OCI-LY7 (cell line): ENCODE data around the gene ATP2A3.

ENCODE experiments used
- EZH2phosphoT487 ChIP-seq: fragments of 200-600 bp; sonication (generic); IDR thresholded peaks from 2 replicates; pipeline ENCODE4 v1.6.1; 2018; ENCODE audit warnings: low read depth, borderline replicate concordance, mild to moderate bottlenecking, mixed run types, antibody characterized with exemption, low read length, moderate library complexity, mixed read lengths
- TF ChIP-seq, protein P1 (sequence below): fragments of 200-600 bp; sonication (generic); conservative IDR thresholded peaks from 2 replicates; pipeline ENCODE4 v1.5.1; 2014; ENCODE audit warnings: mild to moderate bottlenecking, antibody characterized with exemption, low read length, moderate library complexity, mixed read lengths

DNA sequence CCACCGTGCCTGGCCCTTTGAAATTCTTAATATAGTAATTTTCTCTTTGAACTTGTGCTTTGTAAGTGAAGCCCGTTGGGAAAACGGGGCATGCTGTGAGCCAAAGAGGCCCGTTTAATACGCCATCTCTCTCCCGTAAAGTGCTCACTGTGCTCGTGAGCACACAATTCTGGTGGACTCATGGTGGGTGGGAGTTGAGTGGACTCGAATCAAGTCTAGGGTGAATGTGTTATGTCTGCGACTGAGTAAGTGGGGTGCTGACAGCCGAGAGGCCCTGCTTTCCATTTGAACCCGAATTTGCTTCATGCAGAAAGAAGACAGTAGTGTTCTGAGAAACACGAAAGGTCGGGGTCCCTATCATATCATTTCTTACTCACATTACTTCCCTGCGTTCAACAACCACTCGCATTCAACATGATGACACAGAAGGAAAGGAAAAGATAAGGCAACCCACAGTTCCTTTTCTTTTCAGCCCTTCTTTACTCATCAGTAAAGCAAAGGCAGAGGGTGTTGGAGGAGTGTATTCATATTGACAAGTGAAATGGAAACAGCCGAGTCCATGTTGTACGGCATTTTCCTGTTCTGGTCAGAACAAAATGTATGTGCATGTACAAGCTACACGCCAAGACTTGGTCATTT, 4.8 kb upstream of the ATP2A3 start:
- TF ChIP-seq, protein P1, sequence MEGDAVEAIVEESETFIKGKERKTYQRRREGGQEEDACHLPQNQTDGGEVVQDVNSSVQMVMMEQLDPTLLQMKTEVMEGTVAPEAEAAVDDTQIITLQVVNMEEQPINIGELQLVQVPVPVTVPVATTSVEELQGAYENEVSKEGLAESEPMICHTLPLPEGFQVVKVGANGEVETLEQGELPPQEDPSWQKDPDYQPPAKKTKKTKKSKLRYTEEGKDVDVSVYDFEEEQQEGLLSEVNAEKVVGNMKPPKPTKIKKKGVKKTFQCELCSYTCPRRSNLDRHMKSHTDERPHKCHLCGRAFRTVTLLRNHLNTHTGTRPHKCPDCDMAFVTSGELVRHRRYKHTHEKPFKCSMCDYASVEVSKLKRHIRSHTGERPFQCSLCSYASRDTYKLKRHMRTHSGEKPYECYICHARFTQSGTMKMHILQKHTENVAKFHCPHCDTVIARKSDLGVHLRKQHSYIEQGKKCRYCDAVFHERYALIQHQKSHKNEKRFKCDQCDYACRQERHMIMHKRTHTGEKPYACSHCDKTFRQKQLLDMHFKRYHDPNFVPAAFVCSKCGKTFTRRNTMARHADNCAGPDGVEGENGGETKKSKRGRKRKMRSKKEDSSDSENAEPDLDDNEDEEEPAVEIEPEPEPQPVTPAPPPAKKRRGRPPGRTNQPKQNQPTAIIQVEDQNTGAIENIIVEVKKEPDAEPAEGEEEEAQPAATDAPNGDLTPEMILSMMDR = no peak
- no peak for TF ChIP-seq EZH2phosphoT487
